Panc1 (cell line): ENCODE measurements around the gene TCEAL9. TPM values are rescaled to one million over a fixed set of nuclear protein-coding genes. Genes with fewer than 3 reads are reported as not detected.

Experiments
- ATAC-seq: fragments of 200-7000 bp; cut with Tn5 transposase; 2 replicates; pipeline ENCODE4 v1.9.1; 2020; ENCODE audit warnings: mild to moderate bottlenecking, moderate library complexity
- BruUV-seq: library from RNA; stranded (reverse); fragments of 400-500 nt; replicated peaks from 2 replicates; lab custom pipeline; 2021; lab: Mats Ljungman, UMichigan
- CTCF ChIA-PET: fragments of 300-600 bp; sonication (Branson Sonifier 250); formaldehyde crosslinking; loops from one replicate; lab custom pipeline; 2022; ENCODE audit warnings: antibody characterized with exemption; lab: Charles Lee
- POLR2A ChIA-PET: fragments of 300-600 bp; sonication (Branson Sonifier 250); formaldehyde crosslinking; loops from one replicate; lab custom pipeline; 2022; ENCODE audit warnings: antibody characterized with exemption; lab: Charles Lee
- DNase-seq: peaks from one replicate; pipeline ENCODE4 v3.0.0-alpha.2; 2010; ENCODE audit warnings: low read depth, low spot score
- H3K27ac ChIP-seq: 2 replicates; pipeline ENCODE4 v1.5.1; 2011; ENCODE audit warnings: mild to moderate bottlenecking, low read length, inconsistent platforms
- H3K27me3 ChIP-seq: fragments of 200-500 bp; sonication (Bioruptor generic); 2 replicates; pipeline ENCODE4 v1.6.0; 2014; ENCODE audit warnings: low read length, inconsistent platforms; ENCODE audit not compliant: control insufficient read depth, insufficient read depth
- H3K36me3 ChIP-seq: fragments of 200-500 bp; sonication (Bioruptor generic); 2 replicates; pipeline ENCODE4 v1.5.1; 2014; ENCODE audit warnings: inconsistent platforms, mild to moderate bottlenecking, low read length, moderate library complexity; ENCODE audit not compliant: control insufficient read depth, insufficient read depth
- H3K4me1 ChIP-seq: 2 replicates; pipeline ENCODE4 v1.5.1; 2011; ENCODE audit warnings: inconsistent platforms, mild to moderate bottlenecking, low read length, moderate library complexity; ENCODE audit not compliant: control insufficient read depth, insufficient read depth
- H3K4me3 ChIP-seq, 2 experiments: 2 replicates each; pipeline ENCODE4 v1.5.1; 2011 to 2012; ENCODE audit warnings: low read depth in 2 of 2, low read length in 2 of 2, mild to moderate bottlenecking in 2 of 2, inconsistent platforms in 1 of 2, moderate library complexity in 1 of 2
- H3K9me3 ChIP-seq: fragments of 200-500 bp; sonication (Bioruptor generic); 2 replicates; pipeline ENCODE4 v1.5.1; 2014; ENCODE audit warnings: low read depth, mild to moderate bottlenecking, inconsistent platforms, low read length, moderate library complexity; ENCODE audit not compliant: control insufficient read depth, insufficient read depth
- CTCF ChIP-seq: fragments of 450-650 bp; IDR thresholded peaks from 2 replicates; pipeline ENCODE4 v1.5.1; 2017; ENCODE audit warnings: mild to moderate bottlenecking
- POLR2AphosphoS5 ChIP-seq: IDR thresholded peaks from 2 replicates; pipeline ENCODE4 v1.6.1; 2012; ENCODE audit warnings: mild to moderate bottlenecking, low read depth, low read length, moderate library complexity
- REST ChIP-seq, 2 experiments: IDR thresholded peaks; 2 replicates each; pipeline ENCODE4 v1.6.1; 2011 to 2012; ENCODE audit warnings: low read depth in 2 of 2, control low read depth in 1 of 2, low read length in 1 of 2, mild to moderate bottlenecking in 1 of 2, moderate library complexity in 1 of 2; ENCODE audit not compliant: insufficient read depth in 1 of 2
- SIN3A ChIP-seq: IDR thresholded peaks from 2 replicates; pipeline ENCODE4 v1.6.1; 2012; ENCODE audit warnings: low read depth, mild to moderate bottlenecking, low read length, moderate library complexity, borderline replicate concordance; ENCODE audit not compliant: insufficient read depth
- TCF7L2 ChIP-seq: IDR thresholded peaks from 2 replicates; pipeline ENCODE4 v1.6.1; 2011; ENCODE audit warnings: mild to moderate bottlenecking, low read depth, low read length, inconsistent platforms
- in situ Hi-C: cut with HindIII; loops from 2 replicates; pipeline ENCODE4 v1.10.0; 2016; ENCODE audit warnings: low sequenced_read_pairs, low pct_unique_long_range_greater_than_20kb
- intact Hi-C: fragments of 100-400 bp; cut with micrococcal nuclease; formaldehyde crosslinking; loops from one replicate; pipeline ENCODE4 v1.10.0; 2022; ENCODE audit not compliant: unreplicated experiment
- total RNA-seq: library from RNA; stranded (reverse); gene quantifications from one replicate; pipeline ENCODE4 v1.2.1, GENCODE V29; 2021; ENCODE audit not compliant: unreplicated experiment

Gene TCEAL9
- total RNA-seq, 1 experiment from 2014 or later: 42.6 TPM

GRCh38 chrX:103310555-103311398 is 45.5 kb upstream of the TCEAL9 start, which contains the start of gene BEX2:
Gene BEX2, minus strand, starts transcription at chrX:103310990. Its CDS starts 1,014 bp downstream, at chrX:103309976.
- in situ Hi-C loops: no loop called here

GRCh38 chrX:103311399-103311780 is 44.9 kb upstream of the TCEAL9 start:
- H3K27ac ChIP-seq: no peak overlapping the region
- in situ Hi-C loops (no loop called here), intact Hi-C loops (no loop called here)
- TF ChIP-seq CTCF (no peak), TCF7L2 (no peak)
- DNase-seq (no peak), ATAC-seq (no peak)
- BruUV-seq: no TSS peak
- H3K9me3 ChIP-seq: no peaks in the 10 kb centered on the region
- peak overlapping the region; percentile 53 to 71 for H3K4me3 ChIP-seq
- no peaks in the 10 kb centered on the region for H3K36me3 ChIP-seq
- peaks cover 12% of the 10 kb centered on the region for H3K27me3 ChIP-seq
- peaks cover 2% of the 10 kb centered on the region; the same call in 1 of the 2 replicates for H3K4me1 ChIP-seq
- ChIA-PET POLR2A (no interaction called here), CTCF (no interaction called here)

More at GRCh38 chrX:103310555-103311398, 45.5 kb upstream of the TCEAL9 start, which contains the start of gene BEX2:
- Histone ChIP-seq H3K9me3 (no peaks in the 10 kb centered on the region), H3K27me3 (peaks cover 12% of the 10 kb centered on the region), H3K4me3 (peak within 1 kb of the TSS; percentile 53 to 71), H3K4me1 (peaks cover 2% of the 10 kb centered on the region; the same call in 1 of the 2 replicates), H3K36me3 (no peaks in the 10 kb centered on the region), H3K27ac (no peak within 1 kb of the TSS)
- ATAC-seq (peak; percentile 96), DNase-seq (peak; percentile 12)
- ChIA-PET POLR2A (no interaction called here), CTCF (no interaction called here)
- BruUV-seq: no TSS peak
- intact Hi-C loops: no loop called here
- no peak for TF ChIP-seq SIN3A
- no peak for TF ChIP-seq POLR2AphosphoS5
- no peak for TF ChIP-seq TCF7L2
- TF ChIP-seq CTCF: no peak
- no peak for TF ChIP-seq REST (IDR thresholded peaks at IDR 0.05; ENCODE audit: insufficient read depth in 1 of 2, low read depth in 2 of 2, low read length in 1 of 2)
